Omental fat pad (tissue), 4 donors: ENCODE measurements around the gene LCLAT1. TPM values are rescaled to one million over a fixed set of nuclear protein-coding genes. Genes with fewer than 3 reads are reported as not detected.
"Not testable (repeated sequence)": the region's sequence is repeated elsewhere in the genome, so short reads cannot be mapped to it uniquely, and the experiment has no call there.

ENCODE experiments used
- ATAC-seq: fragments of 150-250 bp; one replicate; pipeline ENCODE4 v1.9.1; 2016; ENCODE audit warnings: mild to moderate bottlenecking, moderate library complexity; ENCODE audit not compliant: low FRiP score
- DNase-seq: peaks from one replicate; pipeline ENCODE4 v3.0.0-alpha.2; 2019; ENCODE audit warnings: low spot score
- CTCF ChIP-seq, 3 donors: fragments of 450-650 bp; IDR thresholded peaks; one replicate each; pipeline ENCODE4 v1.5.1; 2016 to 2017; ENCODE audit warnings: antibody characterized with exemption in 3 of 3, mild to moderate bottlenecking in 3 of 3, moderate library complexity in 2 of 3
- total RNA-seq, 4 donors: library from RNA; depleted of rRNA; stranded (reverse); fragments of >200 nt; gene quantifications; one replicate each; pipeline ENCODE4 v1.1.0, GENCODE V29; 2016

LCLAT1 gene
- total RNA-seq, 4 donors from 2014 or later, result 6.7 to 10.9 (median 8.7) TPM

GRCh38 chr2:30509716-30510115 is 62.7 kb downstream of the LCLAT1 start:
- no peak for DNase-seq
- TF ChIP-seq CTCF (IDR thresholded peaks at IDR 0.05), result no peak
- no peak for ATAC-seq

- DNase-seq (no peak), ATAC-seq (no peak)
- no peak for TF ChIP-seq CTCF (IDR thresholded peaks at IDR 0.05)
Observed at GRCh38 chr2:30510409-30510808, 63.4 kb downstream of the LCLAT1 start.

- TF ChIP-seq CTCF (IDR thresholded peaks at IDR 0.05), result no peak
- no peak for DNase-seq
- ATAC-seq, result no peak
Observed at GRCh38 chr2:30511122-30512083, 64.4 kb downstream of the LCLAT1 start.

GRCh38 chr2:30512243-30512886 is 65.3 kb downstream of the LCLAT1 start:
- no peak for DNase-seq
- ATAC-seq, result no peak
- no peak for TF ChIP-seq CTCF (IDR thresholded peaks at IDR 0.05)

- DNase-seq, ATAC-seq: not testable (repeated sequence)
Observed at GRCh38 chr2:30513649-30514048, 66.6 kb downstream of the LCLAT1 start.

GRCh38 chr2:30514134-30514847 is 67.2 kb downstream of the LCLAT1 start:
- no peak for ATAC-seq
- TF ChIP-seq CTCF (IDR thresholded peaks at IDR 0.05), result no peak
- no peak for DNase-seq

- no peak for DNase-seq
- TF ChIP-seq CTCF (IDR thresholded peaks at IDR 0.05), result no peak
- no peak for ATAC-seq
Observed at GRCh38 chr2:30514848-30515435, 67.9 kb downstream of the LCLAT1 start.
